ENCODE results near the gene CACNB2.

DNA sequence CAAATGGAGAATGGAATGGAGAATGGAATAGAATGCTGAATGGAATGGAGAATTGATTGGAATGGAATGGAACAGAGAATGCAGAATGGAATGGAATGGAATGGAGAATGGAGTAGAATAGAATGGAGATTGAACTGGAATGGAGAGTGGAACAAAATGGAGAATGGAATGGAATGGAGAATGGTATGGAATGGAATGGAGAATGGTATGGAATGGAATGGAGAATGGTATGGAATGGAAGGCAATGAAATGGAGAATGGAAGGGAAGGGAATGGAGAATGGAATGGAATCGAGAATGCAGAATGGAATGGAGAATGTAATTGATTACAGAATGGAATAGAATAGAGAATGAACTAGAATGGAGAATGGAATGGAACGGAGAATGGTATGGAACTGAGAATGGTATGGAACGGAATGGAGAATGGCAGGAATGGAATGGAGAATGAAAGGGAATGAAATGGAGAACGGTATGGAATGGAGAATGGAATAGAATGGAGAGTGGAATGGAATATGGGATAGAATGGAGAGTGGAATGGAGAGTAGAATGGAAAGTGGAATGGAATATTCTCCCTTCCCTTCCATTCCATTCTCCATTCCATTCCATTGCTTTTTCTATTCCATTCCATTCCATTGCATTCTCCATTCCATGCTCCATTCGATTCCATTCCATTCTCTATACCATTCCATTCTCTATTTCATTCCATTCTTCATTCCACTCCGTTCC, 422.9 kb downstream of the CACNB2 start:
- TF ChIP-seq POLR2A (IDR thresholded peaks at IDR 0.05) (no peak), POLR2AphosphoS5 (IDR thresholded peaks at IDR 0.05) (no peak), EP300 (IDR thresholded peaks at IDR 0.05) (no peak)
- TF ChIP-seq, protein P1, sequence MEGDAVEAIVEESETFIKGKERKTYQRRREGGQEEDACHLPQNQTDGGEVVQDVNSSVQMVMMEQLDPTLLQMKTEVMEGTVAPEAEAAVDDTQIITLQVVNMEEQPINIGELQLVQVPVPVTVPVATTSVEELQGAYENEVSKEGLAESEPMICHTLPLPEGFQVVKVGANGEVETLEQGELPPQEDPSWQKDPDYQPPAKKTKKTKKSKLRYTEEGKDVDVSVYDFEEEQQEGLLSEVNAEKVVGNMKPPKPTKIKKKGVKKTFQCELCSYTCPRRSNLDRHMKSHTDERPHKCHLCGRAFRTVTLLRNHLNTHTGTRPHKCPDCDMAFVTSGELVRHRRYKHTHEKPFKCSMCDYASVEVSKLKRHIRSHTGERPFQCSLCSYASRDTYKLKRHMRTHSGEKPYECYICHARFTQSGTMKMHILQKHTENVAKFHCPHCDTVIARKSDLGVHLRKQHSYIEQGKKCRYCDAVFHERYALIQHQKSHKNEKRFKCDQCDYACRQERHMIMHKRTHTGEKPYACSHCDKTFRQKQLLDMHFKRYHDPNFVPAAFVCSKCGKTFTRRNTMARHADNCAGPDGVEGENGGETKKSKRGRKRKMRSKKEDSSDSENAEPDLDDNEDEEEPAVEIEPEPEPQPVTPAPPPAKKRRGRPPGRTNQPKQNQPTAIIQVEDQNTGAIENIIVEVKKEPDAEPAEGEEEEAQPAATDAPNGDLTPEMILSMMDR (IDR thresholded peaks at IDR 0.05) = no peak
